Neural crest cell (in vitro differentiated cells): ENCODE measurements around the gene LMOD3. TPM values are rescaled to one million over a fixed set of nuclear protein-coding genes. Genes with fewer than 3 reads are reported as not detected.
A peak's percentile ranks its signal among the peaks of the same experiment; 100 is the strongest.

Experiments used
- DNase-seq: peaks from one replicate; pipeline ENCODE4 v3.0.0; 2021; ENCODE audit warnings: low read depth, mixed read lengths, low spot score
- H3K27ac Mint-ChIP-seq: one replicate; pipeline ENCODE4 v1.8.0; 2021; ENCODE audit warnings: mild to moderate bottlenecking, mixed read lengths; ENCODE audit not compliant: unreplicated experiment
- H3K27me3 Mint-ChIP-seq: 2 replicates; pipeline ENCODE4 v1.8.0; 2021; ENCODE audit warnings: low read depth, mild to moderate bottlenecking, mixed read lengths
- H3K36me3 Mint-ChIP-seq: 2 replicates; pipeline ENCODE4 v1.8.0; 2021; ENCODE audit warnings: low read depth, mild to moderate bottlenecking, mixed read lengths
- H3K4me1 Mint-ChIP-seq: 2 replicates; pipeline ENCODE4 v1.8.0; 2021; ENCODE audit warnings: mixed read lengths
- H3K4me3 Mint-ChIP-seq: one replicate; pipeline ENCODE4 v1.8.0; 2021; ENCODE audit warnings: mild to moderate bottlenecking, mixed read lengths
- H3K9me3 Mint-ChIP-seq: 2 replicates; pipeline ENCODE4 v1.8.0; 2021; ENCODE audit warnings: mixed read lengths
- total RNA-seq: library from RNA; stranded (reverse); gene quantifications from 2 replicates; pipeline ENCODE4 v1.2.1, GENCODE V29; 2021
- TF ChIP-seq, protein P1 (sequence below): fragments of 200-600 bp; sonication (generic); conservative IDR thresholded peaks from 2 replicates; pipeline ENCODE4 v1.5.0; 2021; ENCODE audit warnings: antibody characterized with exemption, mild to moderate bottlenecking

Gene LMOD3
- total RNA-seq, 1 donor from 2014 or later, result 3.8 TPM

GRCh38 chr3:69126999-69127398, 4.6 kb upstream of the LMOD3 start:
- TF ChIP-seq, protein P1, sequence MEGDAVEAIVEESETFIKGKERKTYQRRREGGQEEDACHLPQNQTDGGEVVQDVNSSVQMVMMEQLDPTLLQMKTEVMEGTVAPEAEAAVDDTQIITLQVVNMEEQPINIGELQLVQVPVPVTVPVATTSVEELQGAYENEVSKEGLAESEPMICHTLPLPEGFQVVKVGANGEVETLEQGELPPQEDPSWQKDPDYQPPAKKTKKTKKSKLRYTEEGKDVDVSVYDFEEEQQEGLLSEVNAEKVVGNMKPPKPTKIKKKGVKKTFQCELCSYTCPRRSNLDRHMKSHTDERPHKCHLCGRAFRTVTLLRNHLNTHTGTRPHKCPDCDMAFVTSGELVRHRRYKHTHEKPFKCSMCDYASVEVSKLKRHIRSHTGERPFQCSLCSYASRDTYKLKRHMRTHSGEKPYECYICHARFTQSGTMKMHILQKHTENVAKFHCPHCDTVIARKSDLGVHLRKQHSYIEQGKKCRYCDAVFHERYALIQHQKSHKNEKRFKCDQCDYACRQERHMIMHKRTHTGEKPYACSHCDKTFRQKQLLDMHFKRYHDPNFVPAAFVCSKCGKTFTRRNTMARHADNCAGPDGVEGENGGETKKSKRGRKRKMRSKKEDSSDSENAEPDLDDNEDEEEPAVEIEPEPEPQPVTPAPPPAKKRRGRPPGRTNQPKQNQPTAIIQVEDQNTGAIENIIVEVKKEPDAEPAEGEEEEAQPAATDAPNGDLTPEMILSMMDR, result no peak
- DNase-seq, result no peak
- no peak overlapping the region for H3K27ac Mint-ChIP-seq
- peaks cover 32% of the 10 kb centered on the region for H3K4me1 Mint-ChIP-seq
- no peaks in the 10 kb centered on the region for H3K9me3 Mint-ChIP-seq
- no peaks in the 10 kb centered on the region for H3K36me3 Mint-ChIP-seq
- no peaks in the 10 kb centered on the region for H3K27me3 Mint-ChIP-seq
- no peak overlapping the region for H3K4me3 Mint-ChIP-seq

GRCh38 chr3:69126216-69126615, 3.8 kb upstream of the LMOD3 start:
- Mint-ChIP-seq H3K4me1 (peaks cover 40% of the 10 kb centered on the region), H3K9me3 (no peaks in the 10 kb centered on the region), H3K36me3 (no peaks in the 10 kb centered on the region), H3K27me3 (no peaks in the 10 kb centered on the region), H3K4me3 (no peak overlapping the region), H3K27ac (no peak overlapping the region)
- DNase-seq, result no peak
- TF ChIP-seq, protein P1, result no peak

DNA sequence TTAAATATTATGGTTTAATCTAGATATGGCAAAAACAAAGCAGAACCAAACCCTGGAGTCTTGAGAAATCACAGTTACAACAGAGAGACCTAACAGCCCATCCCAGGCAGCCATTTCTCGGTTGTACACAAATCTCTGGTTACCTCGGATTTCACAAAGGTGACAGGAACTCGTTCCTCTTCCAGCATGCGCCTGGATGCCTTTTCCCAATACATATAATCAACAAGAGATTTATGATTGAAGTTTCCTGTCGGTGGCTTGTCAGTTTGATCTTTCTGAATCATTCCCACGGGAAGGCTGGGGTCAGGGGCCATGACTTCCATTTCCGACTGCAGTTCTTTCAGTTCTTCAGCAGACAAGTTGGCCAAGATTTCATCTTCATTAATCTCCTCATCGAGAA, 445 bp downstream of the LMOD3 start:
- no peak for DNase-seq
- H3K4me3 Mint-ChIP-seq, result peak overlapping the region; percentile 73
- H3K36me3 Mint-ChIP-seq, result peaks cover 3% of the 10 kb centered on the region
- H3K27me3 Mint-ChIP-seq, result no peaks in the 10 kb centered on the region
- TF ChIP-seq, protein P1, result no peak
- H3K27ac Mint-ChIP-seq, result peak overlapping the region; percentile 70
- no peaks in the 10 kb centered on the region for H3K9me3 Mint-ChIP-seq
- peaks cover 52% of the 10 kb centered on the region for H3K4me1 Mint-ChIP-seq

DNA sequence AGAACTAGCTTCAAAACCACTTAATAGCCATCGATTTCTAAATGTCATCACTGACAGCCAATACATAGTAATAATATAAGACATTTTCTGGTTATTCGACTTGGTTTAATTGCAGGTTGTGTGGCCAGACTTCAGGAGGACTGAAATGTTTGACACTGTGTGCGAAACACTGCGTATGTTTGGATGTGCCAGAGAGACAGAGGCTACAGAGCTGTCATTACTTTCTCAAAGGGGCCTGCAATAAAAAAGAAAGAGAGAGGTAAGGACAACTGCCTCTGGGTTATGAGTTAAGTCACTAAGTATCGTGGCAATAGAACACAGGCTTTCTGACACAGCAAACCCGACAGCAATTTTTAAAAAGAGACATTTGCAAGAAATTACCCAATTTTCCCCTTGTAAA, 882 bp downstream of the LMOD3 start:
- Mint-ChIP-seq H3K27me3 (no peaks in the 10 kb centered on the region), H3K36me3 (peaks cover 3% of the 10 kb centered on the region), H3K4me3 (peak overlapping the region; percentile 73), H3K27ac (peak overlapping the region; percentile 70), H3K9me3 (no peaks in the 10 kb centered on the region), H3K4me1 (peaks cover 54% of the 10 kb centered on the region)
- TF ChIP-seq, protein P1, result no peak
- DNase-seq, result no peak

- no peaks in the 10 kb centered on the region for H3K27me3 Mint-ChIP-seq
- DNase-seq, result peak; percentile 80
- H3K4me3 Mint-ChIP-seq, result peak overlapping the region; percentile 47
- no peak overlapping the region for H3K27ac Mint-ChIP-seq
- no peaks in the 10 kb centered on the region for H3K9me3 Mint-ChIP-seq
- TF ChIP-seq, protein P1, result peak; percentile 96
- peaks cover 60% of the 10 kb centered on the region for H3K4me1 Mint-ChIP-seq
- H3K36me3 Mint-ChIP-seq, result peaks cover 3% of the 10 kb centered on the region
These were observed 1.4 kb downstream of the LMOD3 start for GRCh38 chr3:69120879-69121464.
